HG02610 (cell line): ENCODE measurements around the gene SLC8A2.
"Not testable (repeated sequence)": the region's sequence is repeated elsewhere in the genome, so short reads cannot be mapped to it uniquely, and the experiment has no call there.

ENCODE experiments used
- ATAC-seq: cut with Tn5 transposase; IDR thresholded peaks from one replicate; pipeline ENCODE4 v1.9.1; 2021; ENCODE audit warnings: mild to moderate bottlenecking, moderate library complexity; ENCODE audit not compliant: unreplicated experiment

SLC8A2 gene

GRCh38 chr19:47414469-47414868 is 57.2 kb downstream of the SLC8A2 start:
- no peak for ATAC-seq

GRCh38 chr19:47413941-47414340 is 57.8 kb downstream of the SLC8A2 start:
- no peak for ATAC-seq

- ATAC-seq = not testable (repeated sequence)
These were observed 60.0 kb downstream of the SLC8A2 start for GRCh38 chr19:47411696-47412095.

GRCh38 chr19:47411101-47411500 is 60.6 kb downstream of the SLC8A2 start:
- no peak for ATAC-seq

- no peak for ATAC-seq
These were observed 63.3 kb downstream of the SLC8A2 start for GRCh38 chr19:47408156-47408938.

GRCh38 chr19:47407417-47407774 is 64.3 kb downstream of the SLC8A2 start:
- ATAC-seq = no peak

GRCh38 chr19:47406711-47407416 is 64.8 kb downstream of the SLC8A2 start:
- no peak for ATAC-seq

GRCh38 chr19:47405854-47406417 is 65.8 kb downstream of the SLC8A2 start:
- no peak for ATAC-seq

- ATAC-seq = no peak
These were observed 66.5 kb downstream of the SLC8A2 start for GRCh38 chr19:47405197-47405550.

GRCh38 chr19:47404334-47405196 is 67.1 kb downstream of the SLC8A2 start:
- ATAC-seq = no peak

GRCh38 chr19:47402504-47402903 is 69.2 kb downstream of the SLC8A2 start:
- no peak for ATAC-seq

- ATAC-seq = no peak
These were observed 72.7 kb downstream of the SLC8A2 start for GRCh38 chr19:47398707-47399597.

- no peak for ATAC-seq
These were observed 80.0 kb downstream of the SLC8A2 start for GRCh38 chr19:47391510-47392223.

GRCh38 chr19:47390533-47391488 is 80.9 kb downstream of the SLC8A2 start:
- no peak for ATAC-seq

GRCh38 chr19:47389150-47389556 is 82.5 kb downstream of the SLC8A2 start:
- ATAC-seq = no peak

- not testable (repeated sequence) for ATAC-seq
These were observed 83.0 kb downstream of the SLC8A2 start for GRCh38 chr19:47388721-47389120.

- ATAC-seq = not testable (repeated sequence)
These were observed 84.1 kb downstream of the SLC8A2 start for GRCh38 chr19:47387623-47388022.

GRCh38 chr19:47386582-47386981 is 85.1 kb downstream of the SLC8A2 start:
- not testable (repeated sequence) for ATAC-seq
